Trophoblast cell (in vitro differentiated cells and primary cell): ENCODE data around the gene CADM1.

ENCODE experiments used
- DNase-seq, 2 donors: peaks; one replicate each; pipeline ENCODE4 v3.0.0-alpha.2; 2016
- H2AFZ ChIP-seq: 2 replicates; pipeline ENCODE4 v1.6.1; 2013; ENCODE audit warnings: low read length, moderate library complexity, mild to moderate bottlenecking; ENCODE audit not compliant: insufficient read depth, poor library complexity
- H2AK5ac ChIP-seq: 2 replicates; pipeline ENCODE4 v1.6.1; 2013; ENCODE audit warnings: mild to moderate bottlenecking, low read length
- H2BK120ac ChIP-seq: 2 replicates; pipeline ENCODE4 v1.6.1; 2013; ENCODE audit warnings: low read length, mild to moderate bottlenecking, moderate library complexity; ENCODE audit not compliant: insufficient read depth, poor library complexity
- H2BK12ac ChIP-seq: 2 replicates; pipeline ENCODE4 v1.6.1; 2013; ENCODE audit warnings: mild to moderate bottlenecking, low read length, moderate library complexity
- H2BK5ac ChIP-seq: 2 replicates; pipeline ENCODE4 v1.6.1; 2013; ENCODE audit warnings: low read length, low read depth, moderate library complexity, mild to moderate bottlenecking; ENCODE audit not compliant: poor library complexity
- H3K14ac ChIP-seq: 2 replicates; pipeline ENCODE4 v1.6.1; 2013; ENCODE audit warnings: mild to moderate bottlenecking, low read length
- H3K18ac ChIP-seq: 2 replicates; pipeline ENCODE4 v1.6.1; 2013; ENCODE audit warnings: mild to moderate bottlenecking, low read length
- H3K23ac ChIP-seq: 2 replicates; pipeline ENCODE4 v1.6.1; 2013; ENCODE audit warnings: low read length
- H3K27ac ChIP-seq: 2 replicates; pipeline ENCODE4 v1.5.1; 2013; ENCODE audit warnings: low read depth, mild to moderate bottlenecking, inconsistent platforms, low read length, moderate library complexity
- H3K27me3 ChIP-seq: 2 replicates; pipeline ENCODE4 v1.6.1; 2013; ENCODE audit warnings: inconsistent platforms, mild to moderate bottlenecking, low read length, moderate library complexity; ENCODE audit not compliant: insufficient read depth
- H3K36me3 ChIP-seq, 2 experiments: 1 replicate in 1 of 2; 2 replicates in 1 of 2; pipeline ENCODE4 v1.6.1; 2013; ENCODE audit warnings: low read length in 2 of 2, mild to moderate bottlenecking in 2 of 2, moderate library complexity in 1 of 2; ENCODE audit not compliant: insufficient read depth in 2 of 2, control insufficient read depth in 1 of 2
- H3K4ac ChIP-seq: 2 replicates; pipeline ENCODE4 v1.6.1; 2013; ENCODE audit warnings: low read depth, mild to moderate bottlenecking, low read length, moderate library complexity
- H3K4me1 ChIP-seq, 2 experiments: 1 replicate in 1 of 2; 2 replicates in 1 of 2; pipeline ENCODE4 v1.6.1; 2013; ENCODE audit warnings: low read length in 2 of 2, mild to moderate bottlenecking in 2 of 2, moderate library complexity in 1 of 2; ENCODE audit not compliant: insufficient read depth in 2 of 2, control insufficient read depth in 1 of 2
- H3K4me2 ChIP-seq: 2 replicates; pipeline ENCODE4 v1.6.1; 2013; ENCODE audit warnings: inconsistent platforms, mild to moderate bottlenecking, low read length, moderate library complexity
- H3K4me3 ChIP-seq: 2 replicates; pipeline ENCODE4 v1.5.1; 2013; ENCODE audit warnings: mild to moderate bottlenecking, low read depth, low read length, inconsistent platforms
- H3K79me1 ChIP-seq: one replicate; pipeline ENCODE4 v1.6.1; 2013; ENCODE audit warnings: low read length
- H3K79me2 ChIP-seq: 2 replicates; pipeline ENCODE4 v1.6.1; 2013; ENCODE audit warnings: low read length, mild to moderate bottlenecking; ENCODE audit not compliant: control insufficient read depth, insufficient read depth, poor library complexity
- H3K9ac ChIP-seq: 2 replicates; pipeline ENCODE4 v1.6.1; 2013; ENCODE audit warnings: mild to moderate bottlenecking, low read length
- H3K9me3 ChIP-seq: 2 replicates; pipeline ENCODE4 v1.6.1; 2013; ENCODE audit warnings: low read depth, mild to moderate bottlenecking, control low read depth, inconsistent platforms, low read length; ENCODE audit not compliant: insufficient read depth
- H4K12ac ChIP-seq: 2 replicates; pipeline ENCODE4 v1.6.1; 2013; ENCODE audit warnings: low read depth, mild to moderate bottlenecking, low read length, moderate library complexity
- H4K8ac ChIP-seq: 2 replicates; pipeline ENCODE4 v1.6.1; 2013; ENCODE audit warnings: low read depth, mild to moderate bottlenecking, low read length, moderate library complexity
- H4K91ac ChIP-seq: one replicate; pipeline ENCODE4 v1.6.1; 2013; ENCODE audit warnings: low read depth, mild to moderate bottlenecking, low read length, moderate library complexity
- WGBS: extraction: QIAGEN DNeasy Blood & Tissue Kit; methylation state at CpG from one replicate; pipeline ENCODE4 v1.1.7; 2013; ENCODE audit warnings: missing lambda C conversion rate; ENCODE audit not compliant: insufficient read length, insufficient coverage; ENCODE audit errors: extremely low coverage; 5-methylcytosine and 5-hydroxymethylcytosine counted together

The CADM1 gene

DNA sequence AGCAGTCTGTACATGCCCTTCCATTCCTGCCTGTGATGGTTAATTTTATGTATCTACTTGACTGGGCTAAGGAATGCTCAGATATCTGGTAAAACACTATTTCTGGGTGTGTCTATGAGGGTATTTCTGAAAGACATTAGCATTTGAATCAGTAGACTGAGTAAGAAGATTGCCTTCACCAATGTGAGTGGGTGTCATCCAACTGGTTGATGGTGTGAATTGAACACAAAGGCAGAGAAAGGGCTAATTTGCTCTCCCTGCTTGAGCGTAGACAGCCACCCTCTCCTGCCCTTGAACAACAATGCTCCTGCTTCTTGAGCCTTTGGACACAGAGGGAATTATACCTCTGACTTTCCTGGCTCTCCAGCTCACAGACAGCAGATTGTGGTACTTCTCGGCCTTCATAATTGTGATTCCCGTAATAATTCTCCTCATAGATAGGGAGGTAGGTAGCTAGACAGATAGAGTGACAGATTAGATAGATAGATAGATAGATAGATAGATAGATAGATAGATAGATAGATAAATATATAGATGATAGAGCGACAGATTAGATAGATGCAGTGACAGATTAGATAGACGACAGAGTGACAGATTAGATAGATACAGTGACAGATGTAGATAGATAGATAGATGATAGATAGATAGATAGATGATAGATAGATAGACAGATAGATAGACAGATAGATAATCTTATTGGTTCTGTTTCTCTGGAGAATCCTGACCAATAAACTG, 370.6 kb downstream of the CADM1 start:
- Histone ChIP-seq H3K27me3 (no peaks in the 10 kb centered on the region), H3K4me3 (no peak overlapping the region), H3K9me3 (no peaks in the 10 kb centered on the region), H3K14ac (no peak overlapping the region), H4K8ac (no peak overlapping the region), H3K4ac (no peak overlapping the region), H4K91ac (no peak overlapping the region), H3K79me1 (no peaks in the 10 kb centered on the region), H3K79me2 (no peaks in the 10 kb centered on the region), H2AK5ac (no peak overlapping the region), H2AFZ (no peak overlapping the region), H2BK12ac (no peak overlapping the region), H3K18ac (no peak overlapping the region), H3K23ac (no peak overlapping the region), H3K36me3 (no peaks in the 10 kb centered on the region), H3K4me2 (no peak overlapping the region), H3K9ac (no peak overlapping the region), H3K27ac (no peak overlapping the region), H3K4me1 (no peaks in the 10 kb centered on the region), H2BK120ac (no peak overlapping the region), H4K12ac (no peak overlapping the region), H2BK5ac (no peak overlapping the region)
- DNase-seq = peak in 1 of 2 donors; percentile 16
- no CpG with 5 or more reads among the region's 5 CpGs for WGBS

DNA sequence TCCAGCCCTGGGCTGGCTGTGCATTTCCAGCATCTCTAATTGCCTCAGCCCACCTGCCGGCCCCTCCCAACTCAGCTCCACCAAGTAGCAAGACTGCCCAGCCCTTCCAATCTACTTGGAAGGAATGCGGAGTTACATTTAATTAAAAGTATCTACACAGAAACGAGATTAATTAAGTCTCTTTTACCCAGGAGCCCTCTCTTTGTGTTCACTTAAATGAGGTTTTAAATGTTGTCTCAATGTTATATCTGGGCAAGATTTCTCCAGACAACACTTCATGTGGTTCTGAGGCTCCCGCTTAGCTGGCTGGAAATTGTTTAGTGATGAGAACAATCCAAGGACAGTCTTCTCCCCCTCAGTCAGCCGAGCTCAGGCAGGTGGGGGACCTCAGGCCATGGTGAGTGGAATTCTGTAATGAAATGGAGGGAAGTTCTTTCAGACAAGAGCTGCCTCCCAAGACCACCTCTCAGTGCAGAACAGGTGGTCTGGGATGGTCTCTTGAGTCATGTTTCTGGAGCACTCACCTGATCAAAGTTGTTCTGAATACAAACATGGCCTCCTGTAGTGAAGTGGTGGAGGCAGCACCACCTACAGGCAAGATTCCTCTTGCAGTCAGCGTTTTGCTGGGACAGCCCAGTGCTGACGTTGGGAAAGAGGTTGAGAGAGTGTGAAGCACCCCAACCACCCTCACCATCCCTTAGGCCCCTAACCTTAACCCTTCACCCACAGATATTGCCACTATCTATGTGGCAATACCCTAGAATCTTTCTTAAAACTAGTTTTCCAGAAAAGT, 371.6 kb downstream of the CADM1 start:
- Histone ChIP-seq H3K23ac (no peak overlapping the region), H3K27me3 (no peaks in the 10 kb centered on the region), H3K9ac (no peak overlapping the region), H3K18ac (no peak overlapping the region), H3K36me3 (no peaks in the 10 kb centered on the region), H3K4me3 (no peak overlapping the region), H3K27ac (no peak overlapping the region), H3K4me1 (no peaks in the 10 kb centered on the region), H2AFZ (no peak overlapping the region), H4K12ac (no peak overlapping the region), H2BK120ac (no peak overlapping the region), H2BK5ac (no peak overlapping the region), H2BK12ac (no peak overlapping the region), H3K79me1 (no peaks in the 10 kb centered on the region), H2AK5ac (no peak overlapping the region), H3K79me2 (no peaks in the 10 kb centered on the region), H4K91ac (no peak overlapping the region), H3K4ac (no peak overlapping the region), H3K9me3 (no peaks in the 10 kb centered on the region), H3K14ac (no peak overlapping the region), H4K8ac (no peak overlapping the region), H3K4me2 (no peak overlapping the region)
- DNase-seq = no peak
- WGBS = no CpG with 5 or more reads among the region's 7 CpGs

DNA sequence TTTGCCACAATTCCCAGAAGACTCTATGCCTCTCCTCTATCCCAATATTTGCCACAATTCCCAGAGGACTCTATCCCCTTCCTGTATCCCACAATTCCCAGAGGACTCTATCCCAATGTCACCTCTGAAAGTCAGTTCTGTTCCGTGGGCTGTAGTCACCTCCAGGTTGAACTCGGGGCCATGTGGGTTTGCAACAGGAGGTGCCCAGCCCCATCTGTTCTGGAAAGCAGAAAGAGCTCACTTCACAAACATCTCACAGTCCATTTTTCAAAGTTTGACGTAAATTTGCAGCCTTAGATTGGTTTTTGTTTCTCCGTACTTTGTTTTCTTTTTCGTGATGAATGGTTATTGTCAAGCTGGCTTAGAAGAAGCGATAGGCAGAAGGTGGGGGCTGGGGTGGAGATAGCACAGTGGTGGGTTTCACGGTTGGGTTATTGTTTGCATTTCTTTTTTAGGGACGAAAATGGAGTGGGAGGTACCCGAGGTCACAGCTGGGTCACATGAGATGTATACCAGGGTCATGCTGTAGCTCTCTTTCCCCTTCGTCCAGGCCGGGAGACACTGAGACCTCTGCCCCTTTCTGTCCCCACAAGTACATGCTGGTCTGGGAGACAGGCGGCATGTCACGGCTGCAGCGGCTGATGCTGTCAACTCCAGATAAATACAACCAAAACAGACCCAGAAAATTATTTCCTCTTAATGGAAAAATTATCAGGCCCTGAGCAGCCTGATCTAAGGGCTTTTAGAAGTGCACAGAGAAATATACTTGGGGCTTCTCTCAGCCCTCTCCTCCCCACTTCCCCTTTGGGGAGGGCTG, 374.5 kb downstream of the CADM1 start:
- no peak overlapping the region for H3K4me3 ChIP-seq
- H3K4me2 ChIP-seq = no peak overlapping the region
- H3K79me2 ChIP-seq = no peaks in the 10 kb centered on the region
- H2AK5ac ChIP-seq = no peak overlapping the region
- no peak overlapping the region for H2AFZ ChIP-seq
- H3K27ac ChIP-seq = no peak overlapping the region
- H3K14ac ChIP-seq = no peak overlapping the region
- H4K91ac ChIP-seq = no peak overlapping the region
- no peak overlapping the region for H3K23ac ChIP-seq
- H3K9ac ChIP-seq = no peak overlapping the region
- H3K36me3 ChIP-seq = no peaks in the 10 kb centered on the region
- no peaks in the 10 kb centered on the region for H3K79me1 ChIP-seq
- no peak overlapping the region for H4K12ac ChIP-seq
- H3K18ac ChIP-seq = no peak overlapping the region
- no peaks in the 10 kb centered on the region for H3K4me1 ChIP-seq
- H3K27me3 ChIP-seq = no peaks in the 10 kb centered on the region
- no peak overlapping the region for H2BK12ac ChIP-seq
- DNase-seq = no peak
- H2BK120ac ChIP-seq = no peak overlapping the region
- H2BK5ac ChIP-seq = no peak overlapping the region
- no peak overlapping the region for H3K4ac ChIP-seq
- WGBS = no CpG with 5 or more reads among the region's 14 CpGs
- no peak overlapping the region for H4K8ac ChIP-seq
- H3K9me3 ChIP-seq = no peaks in the 10 kb centered on the region

DNA sequence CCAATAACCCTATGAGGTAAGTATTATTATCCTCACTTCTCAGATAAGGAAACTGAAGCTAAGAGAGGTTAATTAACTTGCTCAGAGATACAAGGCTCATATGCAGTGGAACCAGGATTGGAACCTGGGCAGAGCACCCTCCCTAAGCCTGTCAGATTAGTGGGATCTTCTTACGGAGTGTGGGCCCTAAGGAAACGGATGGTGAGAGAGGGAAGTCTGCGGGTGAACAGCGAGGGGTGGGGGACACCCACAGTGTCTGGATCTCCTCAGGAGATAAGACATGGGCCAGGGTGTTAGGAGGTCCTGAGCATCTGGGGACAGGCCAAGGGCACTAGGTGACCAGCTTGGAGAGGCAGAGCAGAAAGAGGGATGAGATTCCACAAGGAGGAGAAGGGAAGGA, 376.0 kb downstream of the CADM1 start:
- WGBS = no CpG with 5 or more reads among the region's 4 CpGs
- Histone ChIP-seq H2BK5ac (no peak overlapping the region), H3K9ac (no peak overlapping the region), H3K4me1 (no peaks in the 10 kb centered on the region), H3K23ac (no peak overlapping the region), H3K79me1 (no peaks in the 10 kb centered on the region), H3K36me3 (no peaks in the 10 kb centered on the region), H2AK5ac (no peak overlapping the region), H3K4me2 (no peak overlapping the region), H3K4ac (no peak overlapping the region), H3K27ac (no peak overlapping the region), H4K12ac (no peak overlapping the region), H4K91ac (no peak overlapping the region), H3K18ac (no peak overlapping the region), H2AFZ (no peak overlapping the region), H3K4me3 (no peak overlapping the region), H2BK12ac (no peak overlapping the region), H3K27me3 (no peaks in the 10 kb centered on the region), H3K79me2 (no peaks in the 10 kb centered on the region), H4K8ac (no peak overlapping the region), H2BK120ac (no peak overlapping the region), H3K14ac (no peak overlapping the region), H3K9me3 (no peaks in the 10 kb centered on the region)
- no peak for DNase-seq
